HG03045 (cell line): ENCODE data around the gene ASTN1.

Experiments
- ATAC-seq: cut with Tn5 transposase; IDR thresholded peaks from one replicate; pipeline ENCODE4 v1.9.1; 2021; ENCODE audit warnings: mild to moderate bottlenecking, moderate library complexity; ENCODE audit not compliant: unreplicated experiment

The ASTN1 gene

GRCh38 chr1:176996456-176997090, 167.9 kb downstream of the ASTN1 start:
- no peak for ATAC-seq

GRCh38 chr1:176994931-176995596, 169.4 kb downstream of the ASTN1 start:
- no peak for ATAC-seq

- no peak for ATAC-seq
Observed at GRCh38 chr1:176993587-176993986, 170.9 kb downstream of the ASTN1 start.

GRCh38 chr1:176989754-176990153, 174.8 kb downstream of the ASTN1 start:
- no peak for ATAC-seq

GRCh38 chr1:176989023-176989422, 175.5 kb downstream of the ASTN1 start:
- ATAC-seq: no peak

- ATAC-seq: no peak
Observed at GRCh38 chr1:176987016-176987415, 177.5 kb downstream of the ASTN1 start.

- no peak for ATAC-seq
Observed at GRCh38 chr1:176983731-176984130, 180.8 kb downstream of the ASTN1 start.

- ATAC-seq: no peak
Observed at GRCh38 chr1:176976771-176977170, 187.7 kb downstream of the ASTN1 start.

- no peak for ATAC-seq
Observed at GRCh38 chr1:176976225-176976624, 188.3 kb downstream of the ASTN1 start.

GRCh38 chr1:176964687-176965086, 199.8 kb downstream of the ASTN1 start:
- no peak for ATAC-seq

- no peak for ATAC-seq
Observed at GRCh38 chr1:176963181-176963580, 201.3 kb downstream of the ASTN1 start.

GRCh38 chr1:176961678-176962077, 202.8 kb downstream of the ASTN1 start:
- ATAC-seq: no peak

GRCh38 chr1:176959191-176959820, 205.2 kb downstream of the ASTN1 start:
- ATAC-seq: no peak

GRCh38 chr1:176957603-176958002, 206.9 kb downstream of the ASTN1 start:
- ATAC-seq: no peak

GRCh38 chr1:176954242-176954641, 210.3 kb downstream of the ASTN1 start:
- ATAC-seq: no peak

- no peak for ATAC-seq
Observed at GRCh38 chr1:176950736-176951324, 213.7 kb downstream of the ASTN1 start.

- peak; percentile 59 for ATAC-seq
Observed at GRCh38 chr1:176949033-176949662, 215.4 kb downstream of the ASTN1 start.

- no peak for ATAC-seq
Observed at GRCh38 chr1:176944606-176945005, 219.9 kb downstream of the ASTN1 start.

- no peak for ATAC-seq
Observed at GRCh38 chr1:176943783-176944182, 220.7 kb downstream of the ASTN1 start.

GRCh38 chr1:176942346-176942745, 222.2 kb downstream of the ASTN1 start:
- no peak for ATAC-seq

GRCh38 chr1:176939993-176940392, 224.5 kb downstream of the ASTN1 start:
- ATAC-seq: no peak
